Measurements from ENCODE around the gene AEBP2. TPM values are rescaled to one million over a fixed set of nuclear protein-coding genes. Genes with fewer than 3 reads are reported as not detected.
"Not testable (repeated sequence)": the region's sequence is repeated elsewhere in the genome, so short reads cannot be mapped to it uniquely, and the experiment has no call there.

Gene AEBP2
- total RNA-seq (2021) (37.2 and 50.3 TPM in 2 replicates), Bru-seq, nascent RNA (percentile 91 among the genes with signal in this experiment), BruChase-seq, experiment 1, labeled RNA remaining after a 2-hour chase (percentile 82 among the genes with signal in this experiment), BruChase-seq, experiment 2, labeled RNA remaining after a 6-hour chase (percentile 77 among the genes with signal in this experiment)
- long read RNA-seq, full-length matches to known transcripts = 13 of 25 reads
- long read RNA-seq, partial matches to known transcripts = 1 of 25 reads
- long read RNA-seq, other reads (novel, unspliced or antisense) = 11 of 25 reads

- peak; percentile 67 to 93 for DNase-seq
- H3K4me1 ChIP-seq (replicated peaks; ENCODE audit: insufficient read depth) = peaks cover 16% of the 10 kb centered on the region; the same call in 1 of the 2 replicates
- no peaks in the 10 kb centered on the region for H3K9me3 ChIP-seq (ENCODE audit: insufficient read depth, low read depth)
- TF ChIP-seq CTCF (conservative IDR thresholded peaks at IDR 0.05) = no peak
- TF ChIP-seq EZH2 (IDR thresholded peaks at IDR 0.05; ENCODE audit: low read depth) = no peak
- no peaks in the 10 kb centered on the region for H3K27me3 ChIP-seq (ENCODE audit: insufficient read depth, low read depth)
- 0 out of 2 replicates have a peak, but pooled peaks cover 11% of the 10 kb centered on the region for H3K36me3 ChIP-seq (ENCODE audit: low read depth)
- intact Hi-C loops (cut with micrococcal nuclease; ENCODE audit: unreplicated experiment) = loop anchor here (5.0 kb wide), 1 partner anchor 57 kb away; no protein-coding TSS in a partner anchor
- peaks cover 46% of the 10 kb centered on the region for H3K79me2 ChIP-seq (ENCODE audit: low read depth)
- ChIA-PET CTCF (interaction anchor here (0.6 kb wide), 1 partner anchor 56 kb away, joined by 4 read pairs; no protein-coding TSS in a partner anchor), POLR2A (ENCODE audit: unreplicated experiment) (no interaction called here)
- peaks cover 15% of the 10 kb centered on the region for H3F3A ChIP-seq (ENCODE audit: insufficient read depth, low read depth)
- H3K27ac ChIP-seq = peak within 1 kb of the TSS; percentile 54
- H2AFZ ChIP-seq = peak within 1 kb of the TSS; percentile 93
- H3K9me2 ChIP-seq (ENCODE audit: insufficient read depth) = no peaks in the 10 kb centered on the region
- peaks cover 32% of the 10 kb centered on the region for H4K20me1 ChIP-seq (ENCODE audit: insufficient read depth)
- peak within 1 kb of the TSS; percentile 90 for H3K4me2 ChIP-seq
- BruUV-seq (replicated peaks) = no TSS peak
- peak within 1 kb of the TSS; percentile 100 for H3K4me3 ChIP-seq
These were observed at the start of gene AEBP2 for GRCh38 chr12:19439059-19440018. TSS of gene AEBP2 (plus strand) at chr12:19439492. CDS start at chr12:19439700, 208 bp downstream.

GRCh38 chr12:19390051-19390598 is 49.2 kb upstream of the AEBP2 start:
- CTCF ChIA-PET = no interaction called here
- H3F3A ChIP-seq (ENCODE audit: insufficient read depth, low read depth) = peaks cover 14% of the 10 kb centered on the region
- H3K4me3 ChIP-seq = no peak overlapping the region
- H3K9me3 ChIP-seq (ENCODE audit: insufficient read depth, low read depth) = no peaks in the 10 kb centered on the region
- H3K36me3 ChIP-seq (ENCODE audit: low read depth) = no peaks in the 10 kb centered on the region
- H3K9me2 ChIP-seq (ENCODE audit: insufficient read depth) = no peaks in the 10 kb centered on the region
- H3K27me3 ChIP-seq (ENCODE audit: insufficient read depth, low read depth) = no peaks in the 10 kb centered on the region
- BruUV-seq (replicated peaks) = no TSS peak
- H3K4me2 ChIP-seq = peak overlapping the region; percentile 35
- peaks cover 16% of the 10 kb centered on the region for H3K4me1 ChIP-seq (replicated peaks; ENCODE audit: insufficient read depth)
- H2AFZ ChIP-seq = no peak overlapping the region
- no peaks in the 10 kb centered on the region for H4K20me1 ChIP-seq (ENCODE audit: insufficient read depth)
- H3K79me2 ChIP-seq (ENCODE audit: low read depth) = no peaks in the 10 kb centered on the region
- H3K27ac ChIP-seq = no peak overlapping the region
- POLR2A ChIA-PET (ENCODE audit: unreplicated experiment) = interaction anchor here (0.6 kb wide), 1 partner anchor 31 kb away, joined by 7 read pairs; no protein-coding TSS in a partner anchor
- intact Hi-C loops (cut with micrococcal nuclease; ENCODE audit: unreplicated experiment) = loop anchor here (10.0 kb wide), 1 partner anchor 235 kb away; no protein-coding TSS in a partner anchor
- TF ChIP-seq CTCF (conservative IDR thresholded peaks at IDR 0.05) (no peak), EZH2 (IDR thresholded peaks at IDR 0.05; ENCODE audit: low read depth) (no peak)
- DNase-seq = peak in 1 of 2 experiments; percentile 76

- H3K9me3 ChIP-seq (ENCODE audit: insufficient read depth, low read depth); BruUV-seq (replicated peaks); H3K27ac ChIP-seq; H3K27me3 ChIP-seq (ENCODE audit: insufficient read depth, low read depth); H3K9me2 ChIP-seq (ENCODE audit: insufficient read depth); H2AFZ ChIP-seq; POLR2A ChIA-PET (ENCODE audit: unreplicated experiment); H3K4me2 ChIP-seq; H3K79me2 ChIP-seq (ENCODE audit: low read depth); CTCF ChIA-PET; H4K20me1 ChIP-seq (ENCODE audit: insufficient read depth); H3K36me3 ChIP-seq (ENCODE audit: low read depth); DNase-seq; H3K4me3 ChIP-seq: not testable (repeated sequence)
- intact Hi-C loops (cut with micrococcal nuclease; ENCODE audit: unreplicated experiment) = loop anchor here (10.0 kb wide), 1 partner anchor 232 kb away; no protein-coding TSS in a partner anchor
- Histone ChIP-seq H3F3A (ENCODE audit: insufficient read depth, low read depth) (peaks cover 26% of the 10 kb centered on the region), H3K4me1 (replicated peaks; ENCODE audit: insufficient read depth) (peaks cover 31% of the 10 kb centered on the region)
These were observed 46.6 kb upstream of the AEBP2 start for GRCh38 chr12:19392644-19393043.
